Panc1 (cell line): ENCODE results near the gene HOXC9. TPM values are rescaled to one million over a fixed set of nuclear protein-coding genes. Genes with fewer than 3 reads are reported as not detected.

ENCODE experiments used
- ATAC-seq: fragments of 200-7000 bp; cut with Tn5 transposase; 2 replicates; pipeline ENCODE4 v1.9.1; 2020; ENCODE audit warnings: mild to moderate bottlenecking, moderate library complexity
- BruUV-seq: library from RNA; stranded (reverse); fragments of 400-500 nt; replicated peaks from 2 replicates; lab custom pipeline; 2021; lab: Mats Ljungman, UMichigan
- CTCF ChIA-PET: fragments of 300-600 bp; sonication (Branson Sonifier 250); formaldehyde crosslinking; loops from one replicate; lab custom pipeline; 2022; ENCODE audit warnings: antibody characterized with exemption; lab: Charles Lee
- POLR2A ChIA-PET: fragments of 300-600 bp; sonication (Branson Sonifier 250); formaldehyde crosslinking; loops from one replicate; lab custom pipeline; 2022; ENCODE audit warnings: antibody characterized with exemption; lab: Charles Lee
- DNase-seq: peaks from one replicate; pipeline ENCODE4 v3.0.0-alpha.2; 2010; ENCODE audit warnings: low read depth, low spot score
- H3K27ac ChIP-seq: 2 replicates; pipeline ENCODE4 v1.5.1; 2011; ENCODE audit warnings: mild to moderate bottlenecking, low read length, inconsistent platforms
- H3K27me3 ChIP-seq: fragments of 200-500 bp; sonication (Bioruptor generic); 2 replicates; pipeline ENCODE4 v1.6.0; 2014; ENCODE audit warnings: low read length, inconsistent platforms; ENCODE audit not compliant: control insufficient read depth, insufficient read depth
- H3K36me3 ChIP-seq: fragments of 200-500 bp; sonication (Bioruptor generic); 2 replicates; pipeline ENCODE4 v1.5.1; 2014; ENCODE audit warnings: inconsistent platforms, mild to moderate bottlenecking, low read length, moderate library complexity; ENCODE audit not compliant: control insufficient read depth, insufficient read depth
- H3K4me1 ChIP-seq: 2 replicates; pipeline ENCODE4 v1.5.1; 2011; ENCODE audit warnings: inconsistent platforms, mild to moderate bottlenecking, low read length, moderate library complexity; ENCODE audit not compliant: control insufficient read depth, insufficient read depth
- H3K4me3 ChIP-seq, 2 experiments: 2 replicates each; pipeline ENCODE4 v1.5.1; 2011 to 2012; ENCODE audit warnings: low read depth in 2 of 2, low read length in 2 of 2, mild to moderate bottlenecking in 2 of 2, inconsistent platforms in 1 of 2, moderate library complexity in 1 of 2
- H3K9me3 ChIP-seq: fragments of 200-500 bp; sonication (Bioruptor generic); 2 replicates; pipeline ENCODE4 v1.5.1; 2014; ENCODE audit warnings: low read depth, mild to moderate bottlenecking, inconsistent platforms, low read length, moderate library complexity; ENCODE audit not compliant: control insufficient read depth, insufficient read depth
- CTCF ChIP-seq: fragments of 450-650 bp; IDR thresholded peaks from 2 replicates; pipeline ENCODE4 v1.5.1; 2017; ENCODE audit warnings: mild to moderate bottlenecking
- POLR2AphosphoS5 ChIP-seq: IDR thresholded peaks from 2 replicates; pipeline ENCODE4 v1.6.1; 2012; ENCODE audit warnings: mild to moderate bottlenecking, low read depth, low read length, moderate library complexity
- REST ChIP-seq, 2 experiments: IDR thresholded peaks; 2 replicates each; pipeline ENCODE4 v1.6.1; 2011 to 2012; ENCODE audit warnings: low read depth in 2 of 2, control low read depth in 1 of 2, low read length in 1 of 2, mild to moderate bottlenecking in 1 of 2, moderate library complexity in 1 of 2; ENCODE audit not compliant: insufficient read depth in 1 of 2
- SIN3A ChIP-seq: IDR thresholded peaks from 2 replicates; pipeline ENCODE4 v1.6.1; 2012; ENCODE audit warnings: low read depth, mild to moderate bottlenecking, low read length, moderate library complexity, borderline replicate concordance; ENCODE audit not compliant: insufficient read depth
- TCF7L2 ChIP-seq: IDR thresholded peaks from 2 replicates; pipeline ENCODE4 v1.6.1; 2011; ENCODE audit warnings: mild to moderate bottlenecking, low read depth, low read length, inconsistent platforms
- in situ Hi-C: cut with HindIII; loops from 2 replicates; pipeline ENCODE4 v1.10.0; 2016; ENCODE audit warnings: low sequenced_read_pairs, low pct_unique_long_range_greater_than_20kb
- intact Hi-C: fragments of 100-400 bp; cut with micrococcal nuclease; formaldehyde crosslinking; loops from one replicate; pipeline ENCODE4 v1.10.0; 2022; ENCODE audit not compliant: unreplicated experiment
- total RNA-seq: library from RNA; stranded (reverse); gene quantifications from one replicate; pipeline ENCODE4 v1.2.1, GENCODE V29; 2021; ENCODE audit not compliant: unreplicated experiment

HOXC9 gene
- total RNA-seq, 1 experiment from 2014 or later = 37.2 TPM

GRCh38 chr12:54006559-54007220 is 6.7 kb downstream of the HOXC9 start:
- ChIA-PET POLR2A (interaction anchor here (0.6 to 0.7 kb wide), 2 partner anchors 183 to 200 kb away, joined by 3 read pairs; no protein-coding TSS in a partner anchor), CTCF (interaction anchor here (0.6 to 1.0 kb wide), 8 partner anchors 12 to 364 kb away, joined by 3 to 8 read pairs (median 4); partner anchors contain the start of gene HOXC10)
- peaks cover 3% of the 10 kb centered on the region; the same call in 1 of the 2 replicates for H3K36me3 ChIP-seq
- no TSS peak for BruUV-seq
- intact Hi-C loops (loop anchor here (1.0 kb wide), 3 partner anchors 15 to 195 kb away; no protein-coding TSS in a partner anchor), in situ Hi-C loops (no loop called here)
- peaks cover 45% of the 10 kb centered on the region for H3K4me1 ChIP-seq
- peak overlapping the region; percentile 47 to 66 for H3K4me3 ChIP-seq
- no peaks in the 10 kb centered on the region for H3K27me3 ChIP-seq
- no peaks in the 10 kb centered on the region for H3K9me3 ChIP-seq
- H3K27ac ChIP-seq = peak overlapping the region; percentile 99
- ATAC-seq (no peak), DNase-seq (no peak)
- TF ChIP-seq CTCF = no peak
- no peak for TF ChIP-seq SIN3A
- TF ChIP-seq POLR2AphosphoS5 = peak; percentile 44; the same call in 1 of the 2 replicates

- TF ChIP-seq SIN3A = no peak
- TF ChIP-seq CTCF = no peak
- TF ChIP-seq POLR2AphosphoS5 = no peak
- no peak for TF ChIP-seq TCF7L2
- TF ChIP-seq REST (IDR thresholded peaks at IDR 0.05; ENCODE audit: insufficient read depth in 1 of 2, low read depth in 2 of 2, low read length in 1 of 2) = no peak
- Histone ChIP-seq H3K27me3 (no peaks in the 10 kb centered on the region), H3K4me3 (peak overlapping the region; percentile 47 to 66), H3K36me3 (peaks cover 1% of the 10 kb centered on the region; the same call in 1 of the 2 replicates), H3K4me1 (peaks cover 49% of the 10 kb centered on the region), H3K27ac (peak overlapping the region; percentile 99), H3K9me3 (no peaks in the 10 kb centered on the region)
- POLR2A ChIA-PET = interaction anchor here (1.4 kb wide), 1 partner anchor 9 kb away, joined by 5 read pairs; no protein-coding TSS in a partner anchor
- no peak for ATAC-seq
- in situ Hi-C loops = no loop called here
- intact Hi-C loops = no loop called here
- DNase-seq = no peak
- CTCF ChIA-PET = interaction anchor here (0.5 to 1.5 kb wide), 9 partner anchors 19 to 317 kb away, joined by 3 to 6 read pairs (median 3); partner anchors contain the start of genes COPZ1 and HOXC10
- BruUV-seq = no TSS peak
Observed at GRCh38 chr12:54007538-54008259, 7.7 kb downstream of the HOXC9 start.
